ENCODE measurements around the gene MRPL12.

Gene MRPL12

GRCh38 chr17:81656835-81657234 is 46.3 kb upstream of the MRPL12 start:
- TF ChIP-seq, protein P1, sequence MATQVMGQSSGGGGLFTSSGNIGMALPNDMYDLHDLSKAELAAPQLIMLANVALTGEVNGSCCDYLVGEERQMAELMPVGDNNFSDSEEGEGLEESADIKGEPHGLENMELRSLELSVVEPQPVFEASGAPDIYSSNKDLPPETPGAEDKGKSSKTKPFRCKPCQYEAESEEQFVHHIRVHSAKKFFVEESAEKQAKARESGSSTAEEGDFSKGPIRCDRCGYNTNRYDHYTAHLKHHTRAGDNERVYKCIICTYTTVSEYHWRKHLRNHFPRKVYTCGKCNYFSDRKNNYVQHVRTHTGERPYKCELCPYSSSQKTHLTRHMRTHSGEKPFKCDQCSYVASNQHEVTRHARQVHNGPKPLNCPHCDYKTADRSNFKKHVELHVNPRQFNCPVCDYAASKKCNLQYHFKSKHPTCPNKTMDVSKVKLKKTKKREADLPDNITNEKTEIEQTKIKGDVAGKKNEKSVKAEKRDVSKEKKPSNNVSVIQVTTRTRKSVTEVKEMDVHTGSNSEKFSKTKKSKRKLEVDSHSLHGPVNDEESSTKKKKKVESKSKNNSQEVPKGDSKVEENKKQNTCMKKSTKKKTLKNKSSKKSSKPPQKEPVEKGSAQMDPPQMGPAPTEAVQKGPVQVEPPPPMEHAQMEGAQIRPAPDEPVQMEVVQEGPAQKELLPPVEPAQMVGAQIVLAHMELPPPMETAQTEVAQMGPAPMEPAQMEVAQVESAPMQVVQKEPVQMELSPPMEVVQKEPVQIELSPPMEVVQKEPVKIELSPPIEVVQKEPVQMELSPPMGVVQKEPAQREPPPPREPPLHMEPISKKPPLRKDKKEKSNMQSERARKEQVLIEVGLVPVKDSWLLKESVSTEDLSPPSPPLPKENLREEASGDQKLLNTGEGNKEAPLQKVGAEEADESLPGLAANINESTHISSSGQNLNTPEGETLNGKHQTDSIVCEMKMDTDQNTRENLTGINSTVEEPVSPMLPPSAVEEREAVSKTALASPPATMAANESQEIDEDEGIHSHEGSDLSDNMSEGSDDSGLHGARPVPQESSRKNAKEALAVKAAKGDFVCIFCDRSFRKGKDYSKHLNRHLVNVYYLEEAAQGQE (IDR thresholded peaks at IDR 0.05; ENCODE audit: insufficient replicate concordance, low read depth): no peak
- TF ChIP-seq POLR2AphosphoS5 (IDR thresholded peaks at IDR 0.05; ENCODE audit: low read depth): no peak
- no peak for TF ChIP-seq SPI1 (IDR thresholded peaks at IDR 0.05; ENCODE audit: borderline replicate concordance, low read depth)
- TF ChIP-seq, protein P2, sequence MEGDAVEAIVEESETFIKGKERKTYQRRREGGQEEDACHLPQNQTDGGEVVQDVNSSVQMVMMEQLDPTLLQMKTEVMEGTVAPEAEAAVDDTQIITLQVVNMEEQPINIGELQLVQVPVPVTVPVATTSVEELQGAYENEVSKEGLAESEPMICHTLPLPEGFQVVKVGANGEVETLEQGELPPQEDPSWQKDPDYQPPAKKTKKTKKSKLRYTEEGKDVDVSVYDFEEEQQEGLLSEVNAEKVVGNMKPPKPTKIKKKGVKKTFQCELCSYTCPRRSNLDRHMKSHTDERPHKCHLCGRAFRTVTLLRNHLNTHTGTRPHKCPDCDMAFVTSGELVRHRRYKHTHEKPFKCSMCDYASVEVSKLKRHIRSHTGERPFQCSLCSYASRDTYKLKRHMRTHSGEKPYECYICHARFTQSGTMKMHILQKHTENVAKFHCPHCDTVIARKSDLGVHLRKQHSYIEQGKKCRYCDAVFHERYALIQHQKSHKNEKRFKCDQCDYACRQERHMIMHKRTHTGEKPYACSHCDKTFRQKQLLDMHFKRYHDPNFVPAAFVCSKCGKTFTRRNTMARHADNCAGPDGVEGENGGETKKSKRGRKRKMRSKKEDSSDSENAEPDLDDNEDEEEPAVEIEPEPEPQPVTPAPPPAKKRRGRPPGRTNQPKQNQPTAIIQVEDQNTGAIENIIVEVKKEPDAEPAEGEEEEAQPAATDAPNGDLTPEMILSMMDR (IDR thresholded peaks at IDR 0.05; ENCODE audit: insufficient read depth, low read length): no peak
- no peak for TF ChIP-seq GABPA (IDR thresholded peaks at IDR 0.05; ENCODE audit: low read depth)
- no peak overlapping the region for H3K4me3 ChIP-seq (replicated peaks; ENCODE audit: insufficient read depth, low read length)
- DNase-seq (ENCODE audit: low read depth in 1 of 2, low spot score in 1 of 2): no peak
- H3K27ac ChIP-seq (replicated peaks): no peak overlapping the region; the same call in 1 of the 2 replicates
- H3K27me3 ChIP-seq (ENCODE audit: insufficient read depth, poor library complexity, severe bottlenecking): no peaks in the 10 kb centered on the region

- Histone ChIP-seq H3K27ac (replicated peaks) (no peak overlapping the region), H3K27me3 (ENCODE audit: insufficient read depth, poor library complexity, severe bottlenecking) (no peaks in the 10 kb centered on the region), H3K4me3 (replicated peaks; ENCODE audit: insufficient read depth, low read length) (no peak overlapping the region)
- DNase-seq (ENCODE audit: low read depth in 1 of 2, low spot score in 1 of 2): no peak
- TF ChIP-seq SPI1 (IDR thresholded peaks at IDR 0.05; ENCODE audit: borderline replicate concordance, low read depth) (no peak), POLR2AphosphoS5 (IDR thresholded peaks at IDR 0.05; ENCODE audit: low read depth) (no peak), GABPA (IDR thresholded peaks at IDR 0.05; ENCODE audit: low read depth) (no peak)
- TF ChIP-seq, protein P1 (IDR thresholded peaks at IDR 0.05; ENCODE audit: insufficient replicate concordance, low read depth): no peak
- TF ChIP-seq, protein P2 (IDR thresholded peaks at IDR 0.05; ENCODE audit: insufficient read depth, low read length): no peak
Observed at GRCh38 chr17:81659038-81659437, 44.1 kb upstream of the MRPL12 start.

DNA sequence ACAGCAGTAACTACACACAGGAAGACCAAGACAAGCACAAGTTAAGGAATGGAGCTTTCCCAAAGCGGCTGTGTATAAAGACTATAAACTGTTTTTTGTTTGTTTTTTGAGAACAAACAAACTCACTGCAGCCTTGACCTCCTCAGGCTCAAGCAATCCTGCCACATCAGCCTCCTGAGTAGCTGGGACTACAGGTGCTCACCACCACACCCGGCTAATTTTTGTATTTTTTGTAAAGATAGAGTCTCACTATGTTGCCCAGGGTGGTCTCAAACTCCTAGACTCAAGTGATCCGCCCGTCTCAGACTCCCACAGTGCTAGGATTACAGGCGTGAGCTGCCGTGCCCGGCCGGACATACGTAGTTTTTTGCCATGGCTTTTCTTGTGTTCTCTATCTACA is 42.7 kb upstream of the MRPL12 start:
- H3K4me3 ChIP-seq (replicated peaks; ENCODE audit: insufficient read depth, low read length): no peak overlapping the region
- no peaks in the 10 kb centered on the region for H3K27me3 ChIP-seq (ENCODE audit: insufficient read depth, poor library complexity, severe bottlenecking)
- TF ChIP-seq SPI1 (IDR thresholded peaks at IDR 0.05; ENCODE audit: borderline replicate concordance, low read depth) (no peak), GABPA (IDR thresholded peaks at IDR 0.05; ENCODE audit: low read depth) (no peak), POLR2AphosphoS5 (IDR thresholded peaks at IDR 0.05; ENCODE audit: low read depth) (no peak)
- TF ChIP-seq, protein P1 (IDR thresholded peaks at IDR 0.05; ENCODE audit: insufficient replicate concordance, low read depth): no peak
- TF ChIP-seq, protein P2 (IDR thresholded peaks at IDR 0.05; ENCODE audit: insufficient read depth, low read length): no peak
- H3K27ac ChIP-seq (replicated peaks): no peak overlapping the region
- no peak for DNase-seq (ENCODE audit: low read depth in 1 of 2, low spot score in 1 of 2)

Data from HL-60 (cell line).